Activated T-cell treated with anti-CD3 and anti-CD28 coated beads for 48 hours (primary cell): ENCODE data around the gene EMC1.
"Not testable (repeated sequence)": the region's sequence is repeated elsewhere in the genome, so short reads cannot be mapped to it uniquely, and the experiment has no call there.

Experiments
- DNase-seq: peaks from one replicate; pipeline ENCODE4 v3.0.0-alpha.2; 2020; ENCODE audit warnings: low read depth

The EMC1 gene

DNA sequence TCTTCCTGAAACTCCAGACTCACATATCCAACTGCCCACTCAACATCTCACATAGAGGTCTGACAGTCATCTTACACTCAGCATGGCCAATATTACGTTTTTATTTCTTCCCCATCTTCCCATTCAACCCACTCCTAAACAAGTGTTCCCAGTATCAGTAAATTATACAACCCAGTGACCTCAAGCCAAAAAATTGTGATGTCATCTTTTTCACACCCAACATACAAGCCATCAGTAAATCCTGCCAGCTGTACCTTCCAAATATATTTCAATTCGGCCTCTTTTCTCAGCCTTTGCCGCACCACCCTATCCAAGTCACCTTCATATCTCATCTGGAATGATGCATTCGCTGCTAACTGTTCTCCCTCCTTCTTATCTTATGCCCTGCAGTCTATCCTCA, 60.9 kb downstream of the EMC1 start:
- DNase-seq, result no peak

- DNase-seq, result no peak
These were observed 62.1 kb downstream of the EMC1 start for GRCh38 chr1:19189270-19189669.

GRCh38 chr1:19187852-19188251, 63.5 kb downstream of the EMC1 start:
- DNase-seq, result no peak

GRCh38 chr1:19186001-19186400, 65.3 kb downstream of the EMC1 start:
- DNase-seq, result no peak

DNA sequence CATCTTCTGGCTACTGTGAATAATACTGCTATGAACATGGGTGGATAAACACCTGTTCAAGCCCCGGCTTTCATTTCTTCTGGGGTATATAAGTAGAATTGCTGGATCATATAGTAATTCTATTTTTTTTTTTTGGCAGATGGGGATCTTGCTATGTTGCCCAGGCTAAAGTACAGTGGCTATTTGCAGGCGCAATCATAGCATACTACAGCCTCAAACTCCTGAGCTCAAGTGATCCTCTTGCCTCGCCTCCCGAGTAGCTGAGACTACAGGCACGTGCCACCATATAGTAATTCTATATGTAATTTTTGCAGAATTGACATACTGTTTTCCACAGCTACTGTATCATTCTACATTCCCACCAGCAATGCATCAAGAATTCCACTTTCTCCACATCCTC, 69.1 kb downstream of the EMC1 start:
- DNase-seq, result no peak

DNA sequence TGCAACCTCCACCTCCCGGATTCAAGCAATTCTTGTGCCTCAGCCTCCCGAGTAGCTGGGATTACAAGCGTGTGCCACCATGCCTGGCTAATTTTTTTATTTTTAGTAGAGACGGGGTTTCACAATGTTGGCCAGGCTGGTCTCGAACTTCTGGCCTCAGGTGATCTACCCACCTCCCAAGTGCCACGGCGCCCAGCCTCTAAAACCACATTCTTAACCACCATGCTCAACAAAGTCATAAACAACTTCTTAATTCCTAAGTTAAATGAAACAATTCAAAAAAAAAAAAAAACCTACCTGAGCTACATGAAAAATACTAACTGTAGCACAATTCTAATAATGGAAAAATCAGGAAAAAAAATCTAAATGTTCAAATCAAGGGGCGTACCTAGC, 71.1 kb downstream of the EMC1 start:
- not testable (repeated sequence) for DNase-seq

- DNase-seq, result no peak
These were observed 71.6 kb downstream of the EMC1 start for GRCh38 chr1:19179597-19180264.

GRCh38 chr1:19178734-19179398, 72.5 kb downstream of the EMC1 start:
- no peak for DNase-seq

GRCh38 chr1:19177811-19178210, 73.5 kb downstream of the EMC1 start:
- DNase-seq, result no peak

- no peak for DNase-seq
These were observed 81.7 kb downstream of the EMC1 start for GRCh38 chr1:19169642-19170041.

DNA sequence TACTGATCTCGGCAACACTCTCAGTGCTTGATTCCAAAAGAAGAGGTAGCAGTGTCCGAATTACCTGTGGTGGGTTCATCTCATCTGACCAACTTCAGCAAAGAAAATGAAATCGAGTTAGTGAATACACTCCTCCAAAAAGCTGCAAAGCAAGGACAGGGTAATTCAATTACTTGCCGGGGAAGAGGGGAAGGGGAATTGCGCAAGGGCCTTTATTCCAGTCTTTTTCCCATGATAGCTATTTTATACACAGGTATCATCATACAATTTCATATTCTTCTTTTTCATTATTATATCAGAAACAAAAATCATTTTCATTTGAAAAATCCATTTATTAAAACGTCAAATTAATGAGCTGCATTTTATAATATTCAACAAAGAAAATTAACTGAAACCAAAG, 84.2 kb downstream of the EMC1 start:
- no peak for DNase-seq

GRCh38 chr1:19166066-19166465, 85.3 kb downstream of the EMC1 start:
- no peak for DNase-seq
